ENCODE results near the gene MTG1.
"Not testable (repeated sequence)": the region's sequence is repeated elsewhere in the genome, so short reads cannot be mapped to it uniquely, and the experiment has no call there.

Gene MTG1

DNA sequence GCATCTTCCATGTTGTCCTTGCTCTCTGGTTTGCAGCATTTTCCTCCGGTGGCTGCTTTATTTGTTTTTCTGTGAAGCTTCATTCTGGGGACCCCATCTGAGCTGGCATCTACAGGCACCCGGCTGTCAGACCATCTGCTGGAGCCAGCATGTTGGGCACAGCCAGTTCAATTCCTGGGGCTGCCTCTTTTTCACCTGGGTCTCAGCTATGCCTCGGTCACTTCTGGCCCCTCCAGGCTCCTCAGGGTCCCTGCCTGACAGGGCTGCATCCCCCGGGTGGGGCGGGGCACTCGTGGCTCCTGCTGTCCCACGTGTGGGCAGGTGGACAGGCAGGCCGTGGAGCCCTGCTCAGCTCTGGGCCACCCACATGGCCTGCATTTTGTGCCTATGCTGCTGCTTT lies 67.9 kb downstream of the MTG1 start:
- Histone ChIP-seq H3K9ac (ENCODE audit: low read depth, low read length) (no peak overlapping the region), H3K27me3 (ENCODE audit: insufficient read depth, low read length) (no peaks in the 10 kb centered on the region), H3K4me1 (ENCODE audit: insufficient read depth, low read length) (no peaks in the 10 kb centered on the region), H3K27ac (ENCODE audit: low read length) (no peak overlapping the region), H3K9me3 (ENCODE audit: insufficient read depth, low read depth, low read length) (peaks cover 90% of the 10 kb centered on the region), H3K4me3 (ENCODE audit: low read length) (no peak overlapping the region), H3K36me3 (ENCODE audit: insufficient read depth, low read depth, low read length) (no peaks in the 10 kb centered on the region)

DNA sequence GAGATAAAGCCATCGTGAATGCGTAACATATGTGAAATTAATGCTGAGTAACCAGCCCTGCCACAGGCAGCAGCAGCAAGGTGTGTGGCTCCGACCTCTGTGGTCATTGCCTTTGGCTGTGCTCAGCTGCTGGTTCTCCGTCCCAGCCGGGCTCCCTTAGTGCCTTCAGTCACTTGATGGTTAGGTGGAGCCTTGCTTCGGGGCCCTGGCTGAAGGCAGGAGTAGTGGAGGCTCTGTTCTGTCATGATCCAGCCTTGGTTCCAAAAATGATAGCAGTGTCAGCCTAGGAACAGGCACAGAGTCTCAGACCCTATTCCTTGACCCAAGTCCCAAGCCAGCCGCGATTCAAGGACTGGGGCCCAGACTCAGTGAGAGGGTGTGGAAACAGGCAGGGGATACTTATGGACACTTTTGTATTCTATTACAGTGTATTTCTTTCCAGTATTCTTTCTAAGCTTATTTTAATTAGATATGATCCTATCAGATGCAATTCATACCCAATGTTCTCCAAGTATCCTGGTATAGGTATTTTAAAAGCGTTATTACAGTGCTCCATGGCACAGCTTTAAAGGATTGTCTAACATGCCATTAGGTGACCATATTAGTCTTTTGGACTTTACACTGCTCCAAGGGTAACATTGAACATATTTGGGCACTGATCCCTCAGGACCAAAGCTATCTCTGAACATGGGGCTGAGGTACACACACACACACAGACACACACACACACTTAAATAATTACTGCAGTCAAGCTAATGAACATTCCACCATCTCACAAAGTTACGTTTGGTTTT lies 68.8 kb downstream of the MTG1 start:
- no peak overlapping the region for H3K9ac ChIP-seq (ENCODE audit: low read depth, low read length)
- H3K9me3 ChIP-seq (ENCODE audit: insufficient read depth, low read depth, low read length), result peaks cover 90% of the 10 kb centered on the region
- no peaks in the 10 kb centered on the region for H3K36me3 ChIP-seq (ENCODE audit: insufficient read depth, low read depth, low read length)
- H3K4me3 ChIP-seq (ENCODE audit: low read length), result no peak overlapping the region
- H3K4me1 ChIP-seq (ENCODE audit: insufficient read depth, low read length), result no peaks in the 10 kb centered on the region
- no peaks in the 10 kb centered on the region for H3K27me3 ChIP-seq (ENCODE audit: insufficient read depth, low read length)
- H3K27ac ChIP-seq (ENCODE audit: low read length), result no peak overlapping the region

DNA sequence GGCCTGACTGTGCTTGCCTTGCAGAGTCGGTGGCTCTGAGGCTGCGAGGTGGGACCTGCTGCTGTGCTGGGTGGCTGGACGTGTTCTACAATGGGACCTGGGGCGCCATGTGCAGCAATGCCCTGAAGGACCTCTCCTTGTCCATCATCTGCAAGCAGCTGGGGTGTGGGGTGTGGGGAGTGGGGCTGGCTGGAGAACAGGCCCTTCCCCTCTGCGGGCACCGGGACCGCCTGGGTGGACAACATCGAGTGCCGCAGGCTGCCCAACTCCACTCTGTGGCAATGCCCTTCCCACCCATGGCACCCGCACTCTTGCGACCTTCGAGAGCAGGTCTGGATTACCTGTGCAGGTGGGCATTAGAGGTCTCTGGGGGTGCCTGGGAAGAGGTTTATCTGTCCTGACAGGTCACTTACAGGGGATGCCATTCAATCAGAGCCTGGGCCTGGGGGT lies 70.7 kb downstream of the MTG1 start:
- H3K9ac ChIP-seq (ENCODE audit: low read depth, low read length), result no peak overlapping the region
- H3K4me3 ChIP-seq (ENCODE audit: low read length), result no peak overlapping the region
- no peaks in the 10 kb centered on the region for H3K27me3 ChIP-seq (ENCODE audit: insufficient read depth, low read length)
- peaks cover 82% of the 10 kb centered on the region for H3K9me3 ChIP-seq (ENCODE audit: insufficient read depth, low read depth, low read length)
- no peaks in the 10 kb centered on the region for H3K4me1 ChIP-seq (ENCODE audit: insufficient read depth, low read length)
- no peak overlapping the region for H3K27ac ChIP-seq (ENCODE audit: low read length)
- H3K36me3 ChIP-seq (ENCODE audit: insufficient read depth, low read depth, low read length), result no peaks in the 10 kb centered on the region

DNA sequence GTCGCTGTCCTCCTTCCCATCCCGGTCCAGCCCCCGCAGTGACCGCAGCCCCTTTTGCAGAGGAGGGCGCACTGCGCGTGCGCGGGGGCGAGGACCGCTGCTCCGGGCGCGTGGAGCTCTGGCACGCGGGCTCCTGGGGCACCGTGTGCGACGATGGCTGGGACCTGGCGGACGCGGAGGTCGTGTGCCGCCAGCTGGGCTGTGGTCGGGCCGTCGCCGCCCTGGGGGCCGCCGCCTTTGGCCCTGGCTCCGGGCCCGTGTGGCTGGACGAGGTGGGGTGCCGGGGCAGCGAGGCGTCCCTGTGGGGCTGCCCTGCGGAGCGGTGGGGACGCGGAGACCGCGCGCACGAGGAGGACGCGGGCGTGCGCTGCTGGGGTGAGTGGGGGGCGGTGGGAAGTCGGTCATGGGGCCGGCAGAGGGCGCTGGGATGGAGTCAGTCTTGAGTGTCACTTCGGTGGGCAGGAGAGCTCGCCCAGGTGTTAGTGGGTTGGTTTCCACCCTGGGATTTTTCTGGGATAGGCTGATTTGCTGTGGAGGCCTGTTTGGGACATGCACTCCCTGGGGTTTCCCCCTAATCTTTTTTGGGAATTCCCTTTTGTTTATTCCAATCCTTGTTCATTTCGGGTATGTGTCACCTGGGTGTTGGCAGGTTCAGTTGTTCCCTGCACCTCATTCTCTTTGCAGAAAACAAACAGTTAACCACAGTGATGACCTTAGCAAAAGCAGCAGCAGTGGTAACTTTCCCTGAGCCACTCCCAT lies 71.4 kb downstream of the MTG1 start:
- no peaks in the 10 kb centered on the region for H3K27me3 ChIP-seq (ENCODE audit: insufficient read depth, low read length)
- H3K9me3 ChIP-seq (ENCODE audit: insufficient read depth, low read depth, low read length), result peaks cover 83% of the 10 kb centered on the region
- no peaks in the 10 kb centered on the region for H3K36me3 ChIP-seq (ENCODE audit: insufficient read depth, low read depth, low read length)
- H3K4me3 ChIP-seq (ENCODE audit: low read length), result no peak overlapping the region
- no peak overlapping the region for H3K27ac ChIP-seq (ENCODE audit: low read length)
- H3K4me1 ChIP-seq (ENCODE audit: insufficient read depth, low read length), result no peaks in the 10 kb centered on the region
- no peak overlapping the region for H3K9ac ChIP-seq (ENCODE audit: low read depth, low read length)

DNA sequence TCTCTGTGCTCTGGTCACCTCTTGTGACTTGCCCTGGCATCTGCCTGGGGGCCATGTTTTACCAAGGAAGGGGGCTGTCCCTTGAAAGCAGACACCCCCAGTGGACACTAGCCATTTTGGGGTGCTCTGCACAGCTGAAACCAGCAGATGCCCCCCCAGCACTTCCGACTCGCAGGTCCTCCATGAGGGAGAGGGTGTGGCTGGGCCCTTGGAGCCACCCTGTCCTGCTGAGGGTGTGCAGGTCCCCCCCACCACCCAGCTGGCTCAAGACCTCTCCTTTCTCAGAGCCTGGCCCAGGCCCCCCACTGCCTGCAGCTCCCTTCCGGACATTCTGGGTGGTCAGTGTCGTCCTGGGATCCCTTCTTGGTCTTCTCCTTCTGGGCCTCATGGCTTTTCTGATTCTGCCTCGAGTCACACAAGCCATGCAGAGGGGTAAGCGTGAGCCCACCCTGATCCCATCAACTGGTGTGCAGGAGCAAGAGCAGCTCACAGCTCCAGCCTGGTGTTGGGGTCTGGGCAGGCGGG lies 72.1 kb downstream of the MTG1 start:
- H3K27ac ChIP-seq (ENCODE audit: low read length), result no peak overlapping the region
- no peak overlapping the region for H3K9ac ChIP-seq (ENCODE audit: low read depth, low read length)
- no peaks in the 10 kb centered on the region for H3K27me3 ChIP-seq (ENCODE audit: insufficient read depth, low read length)
- H3K4me1 ChIP-seq (ENCODE audit: insufficient read depth, low read length), result no peaks in the 10 kb centered on the region
- peaks cover 84% of the 10 kb centered on the region for H3K9me3 ChIP-seq (ENCODE audit: insufficient read depth, low read depth, low read length)
- no peak overlapping the region for H3K4me3 ChIP-seq (ENCODE audit: low read length)
- no peaks in the 10 kb centered on the region for H3K36me3 ChIP-seq (ENCODE audit: insufficient read depth, low read depth, low read length)

DNA sequence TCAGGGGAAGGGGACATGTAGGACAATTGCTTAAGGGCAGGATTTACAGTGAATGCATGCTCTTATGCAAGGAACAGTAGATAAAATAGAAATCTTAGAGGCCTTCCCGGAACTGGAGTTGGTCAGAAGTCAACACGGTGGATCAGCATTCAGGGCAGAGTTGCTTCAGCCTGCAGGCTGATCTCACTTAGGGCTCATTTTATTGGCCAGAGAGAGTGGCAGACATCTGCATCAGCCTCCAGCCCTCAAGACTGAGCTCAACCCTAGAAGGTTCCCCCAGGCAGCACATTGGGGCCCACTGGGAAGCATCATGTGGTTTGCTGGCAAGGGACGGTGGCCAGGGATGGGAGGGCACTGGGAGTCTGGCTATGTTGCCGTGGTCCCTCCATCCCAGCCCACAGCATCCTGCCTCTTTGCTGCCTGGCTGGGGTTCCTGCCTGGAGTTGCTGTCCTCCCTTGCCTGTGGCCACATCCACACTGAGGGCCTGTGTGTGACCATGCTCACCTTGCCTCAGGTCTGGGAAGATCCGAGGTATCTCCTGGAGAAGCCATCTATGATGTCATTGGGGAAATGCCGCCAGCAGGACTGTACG lies 72.8 kb downstream of the MTG1 start:
- no peaks in the 10 kb centered on the region for H3K4me1 ChIP-seq (ENCODE audit: insufficient read depth, low read length)
- no peak overlapping the region for H3K27ac ChIP-seq (ENCODE audit: low read length)
- H3K4me3 ChIP-seq (ENCODE audit: low read length), result no peak overlapping the region
- no peaks in the 10 kb centered on the region for H3K36me3 ChIP-seq (ENCODE audit: insufficient read depth, low read depth, low read length)
- H3K9me3 ChIP-seq (ENCODE audit: insufficient read depth, low read depth, low read length), result peaks cover 84% of the 10 kb centered on the region
- no peak overlapping the region for H3K9ac ChIP-seq (ENCODE audit: low read depth, low read length)
- no peaks in the 10 kb centered on the region for H3K27me3 ChIP-seq (ENCODE audit: insufficient read depth, low read length)

DNA sequence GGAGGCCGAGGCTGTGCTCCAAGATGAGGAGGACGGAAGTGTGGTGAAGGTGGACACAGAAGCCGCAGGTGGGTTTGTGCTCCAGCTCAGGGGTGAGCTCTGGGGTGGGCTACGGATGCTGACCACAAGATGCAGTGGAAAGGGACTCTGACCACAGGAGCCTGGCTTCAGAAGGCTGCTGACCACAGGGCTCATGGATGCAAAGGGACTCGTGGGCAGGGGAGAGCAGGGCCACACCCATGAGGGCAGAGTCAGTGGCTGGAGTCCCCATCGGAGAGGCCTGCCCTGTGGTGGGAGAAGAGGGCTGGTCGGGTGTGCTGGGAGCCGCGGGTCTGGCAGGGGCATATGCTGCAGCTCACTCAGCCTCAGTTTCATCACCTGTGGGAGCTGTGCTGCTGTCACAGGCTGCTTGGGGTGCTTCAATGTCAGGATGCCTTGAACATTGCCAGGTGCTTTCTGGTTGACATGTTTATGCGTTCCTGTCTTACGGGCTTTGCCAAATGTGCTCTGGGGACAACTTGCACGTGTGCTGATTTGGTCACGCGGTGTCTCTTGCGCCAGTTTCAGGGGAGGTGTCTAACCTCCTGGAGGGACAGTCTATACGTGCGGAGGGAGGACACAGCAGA lies 73.4 kb downstream of the MTG1 start:
- Histone ChIP-seq H3K4me1 (ENCODE audit: insufficient read depth, low read length) (no peaks in the 10 kb centered on the region), H3K9ac (ENCODE audit: low read depth, low read length) (no peak overlapping the region), H3K36me3 (ENCODE audit: insufficient read depth, low read depth, low read length) (no peaks in the 10 kb centered on the region), H3K27me3 (ENCODE audit: insufficient read depth, low read length) (no peaks in the 10 kb centered on the region), H3K27ac (ENCODE audit: low read length) (no peak overlapping the region), H3K9me3 (ENCODE audit: insufficient read depth, low read depth, low read length) (peaks cover 83% of the 10 kb centered on the region), H3K4me3 (ENCODE audit: low read length) (no peak overlapping the region)

DNA sequence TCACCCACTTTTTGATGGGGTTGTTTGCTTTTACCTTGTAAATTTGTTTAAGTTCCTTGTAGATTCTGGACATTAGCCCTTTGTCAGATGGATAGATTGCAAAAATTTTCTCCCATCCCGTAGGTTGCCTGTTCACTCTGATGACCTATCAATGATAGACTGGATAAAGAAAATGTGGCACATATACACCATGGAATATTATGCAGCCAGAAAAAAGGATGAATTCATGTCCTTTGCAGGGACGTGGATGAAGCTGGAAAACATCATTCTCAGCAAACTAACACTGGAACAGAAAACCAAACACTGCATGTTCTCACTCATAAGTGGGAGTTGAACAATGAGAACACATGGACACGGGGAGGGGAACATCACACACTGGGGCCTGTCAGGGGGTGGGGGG lies 75.2 kb downstream of the MTG1 start:
- H3K9ac ChIP-seq (ENCODE audit: low read depth, low read length); H3K27ac ChIP-seq (ENCODE audit: low read length); H3K36me3 ChIP-seq (ENCODE audit: insufficient read depth, low read depth, low read length); H3K27me3 ChIP-seq (ENCODE audit: insufficient read depth, low read length); H3K4me3 ChIP-seq (ENCODE audit: low read length); H3K4me1 ChIP-seq (ENCODE audit: insufficient read depth, low read length): not testable (repeated sequence)
- H3K9me3 ChIP-seq (ENCODE audit: insufficient read depth, low read depth, low read length), result peaks cover 81% of the 10 kb centered on the region

DNA sequence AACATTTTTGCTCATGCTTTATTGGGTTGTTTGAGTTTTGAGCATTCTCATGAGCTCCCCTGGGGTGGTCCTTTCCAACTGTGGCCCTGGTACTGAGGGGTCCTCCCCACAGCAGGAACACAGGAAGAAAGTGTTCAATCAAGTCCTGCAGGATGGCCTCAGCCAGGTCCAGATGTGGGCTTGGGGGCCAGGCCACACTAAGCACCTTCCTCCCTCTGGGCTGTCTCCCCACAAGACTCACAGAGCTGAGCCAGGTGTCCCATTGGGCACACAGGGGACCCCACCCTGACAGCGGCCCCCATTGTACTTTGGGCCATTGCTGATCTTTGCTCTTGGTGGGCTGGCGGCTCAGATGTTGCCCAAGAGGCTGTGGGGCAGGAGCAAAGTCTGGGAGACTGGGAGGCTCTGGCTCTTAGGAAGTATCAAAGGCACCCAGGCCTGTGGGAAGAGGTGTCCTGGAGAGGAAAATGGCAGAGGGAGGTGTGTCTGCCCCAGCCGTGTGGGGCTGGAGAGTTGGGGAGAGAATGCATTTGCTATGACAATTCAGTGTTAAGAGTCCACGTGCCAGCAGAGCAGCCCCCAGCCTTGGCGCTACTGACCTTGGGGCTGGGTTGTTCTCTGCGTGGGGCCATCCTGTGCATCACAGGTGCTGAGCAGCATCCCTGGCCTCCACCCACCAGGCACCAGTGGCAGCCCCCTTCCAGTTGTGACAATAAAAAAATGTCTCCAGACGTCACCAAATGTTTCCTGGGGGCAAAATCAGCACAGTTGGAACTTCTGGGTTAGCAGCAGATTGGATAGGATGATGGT lies 77.5 kb downstream of the MTG1 start:
- Histone ChIP-seq H3K4me3 (ENCODE audit: low read length) (no peak overlapping the region), H3K36me3 (ENCODE audit: insufficient read depth, low read depth, low read length) (no peaks in the 10 kb centered on the region), H3K4me1 (ENCODE audit: insufficient read depth, low read length) (no peaks in the 10 kb centered on the region), H3K27me3 (ENCODE audit: insufficient read depth, low read length) (no peaks in the 10 kb centered on the region), H3K9me3 (ENCODE audit: insufficient read depth, low read depth, low read length) (peaks cover 86% of the 10 kb centered on the region), H3K9ac (ENCODE audit: low read depth, low read length) (no peak overlapping the region), H3K27ac (ENCODE audit: low read length) (no peak overlapping the region)
